Right ventricle myocardium superior (tissue), 1 donor: ENCODE results near the gene CFAP107. TPM values are rescaled to one million over a fixed set of nuclear protein-coding genes. Genes with fewer than 3 reads are reported as not detected.
"Not testable (repeated sequence)": the region's sequence is repeated elsewhere in the genome, so short reads cannot be mapped to it uniquely, and the experiment has no call there.

Experiments
- ATAC-seq: fragments of 200-7000 bp; cut with Tn5 transposase; one replicate; pipeline ENCODE4 v1.9.1; 2020; ENCODE audit warnings: mild to moderate bottlenecking; ENCODE audit not compliant: poor library complexity
- DNase-seq: peaks from one replicate; pipeline ENCODE4 v3.0.0-alpha.2; 2020
- intact Hi-C: fragments of 100-400 bp; cut with DNase I; formaldehyde crosslinking; loops from one replicate; pipeline ENCODE4 v1.11.2; 2022
- total RNA-seq: library from RNA; stranded (reverse); fragmentation: NEBNext Ultra II Directional; extraction: Animal tissue kit (Norgen Biotek cat#: 25700); gene quantifications from one replicate; pipeline ENCODE4 v1.2.1, GENCODE V29; 2021
- donor health status: DM: no; HTN: yes; CAD: no; lungs with severe emphysema.

Gene CFAP107
- total RNA-seq, 1 donor from 2014 or later, result not detected

GRCh38 chr1:12772520-12772919, 26.5 kb downstream of the CFAP107 start:
- intact Hi-C loops, result no loop called here
- ATAC-seq (no peak), DNase-seq (no peak)

- DNase-seq (no peak), ATAC-seq (no peak)
- intact Hi-C loops, result no loop called here
Observed at GRCh38 chr1:12773438-12773837, 27.4 kb downstream of the CFAP107 start, which contains the start of gene PRAMEF12. Gene PRAMEF12, plus strand, starts transcription at chr1:12773738. Its CDS starts 1,130 bp downstream, at chr1:12774868.

- intact Hi-C loops, result no loop called here
- no peak for ATAC-seq
- no peak for DNase-seq
Observed at GRCh38 chr1:12774801-12775345, 28.9 kb downstream of the CFAP107 start.

- intact Hi-C loops, result no loop called here
- ATAC-seq, result no peak
- no peak for DNase-seq
Observed at GRCh38 chr1:12775443-12775842, 29.4 kb downstream of the CFAP107 start.

- DNase-seq (no peak), ATAC-seq (no peak)
- intact Hi-C loops, result no loop called here
Observed at GRCh38 chr1:12776801-12777557, 31.0 kb downstream of the CFAP107 start.

GRCh38 chr1:12778061-12778460, 32.1 kb downstream of the CFAP107 start:
- DNase-seq (no peak), ATAC-seq (no peak)
- intact Hi-C loops, result no loop called here

- intact Hi-C loops, result no loop called here
- ATAC-seq (no peak), DNase-seq (no peak)
Observed at GRCh38 chr1:12778907-12779306, 32.9 kb downstream of the CFAP107 start.

GRCh38 chr1:12781488-12781887, 35.5 kb downstream of the CFAP107 start:
- not testable (repeated sequence) for ATAC-seq

GRCh38 chr1:12783783-12784182, 37.8 kb downstream of the CFAP107 start:
- intact Hi-C loops, DNase-seq, ATAC-seq: not testable (repeated sequence)

More at GRCh38 chr1:12781488-12781887, 35.5 kb downstream of the CFAP107 start:
- intact Hi-C loops, DNase-seq: not testable (repeated sequence)

GRCh38 chr1:12784729-12785128, 38.7 kb downstream of the CFAP107 start:
- DNase-seq, ATAC-seq, intact Hi-C loops: not testable (repeated sequence)

- intact Hi-C loops, DNase-seq, ATAC-seq: not testable (repeated sequence)
Observed at GRCh38 chr1:12791097-12791496, 45.1 kb downstream of the CFAP107 start, which contains the start of gene PRAMEF1. Gene PRAMEF1, plus strand, starts transcription at chr1:12791397. Its CDS starts 1,831 bp downstream, at chr1:12793228.

GRCh38 chr1:12798911-12799310, 52.9 kb downstream of the CFAP107 start:
- intact Hi-C loops, result no loop called here
- DNase-seq (no peak), ATAC-seq (no peak)

GRCh38 chr1:12799730-12800129, 53.7 kb downstream of the CFAP107 start:
- intact Hi-C loops, result no loop called here
- ATAC-seq, result no peak

GRCh38 chr1:12809933-12810332, 63.9 kb downstream of the CFAP107 start:
- ATAC-seq (no peak), DNase-seq (no peak)
- intact Hi-C loops, result no loop called here

More at GRCh38 chr1:12799730-12800129, 53.7 kb downstream of the CFAP107 start:
- DNase-seq, result no peak

- ATAC-seq (no peak), DNase-seq (no peak)
- intact Hi-C loops, result no loop called here
Observed at GRCh38 chr1:12810691-12811408, 64.8 kb downstream of the CFAP107 start.

- ATAC-seq, result no peak
- intact Hi-C loops, result no loop called here
- DNase-seq, result no peak
Observed at GRCh38 chr1:12811409-12811784, 65.4 kb downstream of the CFAP107 start.
